ENCODE results near the gene ZNF785. TPM values are rescaled to one million over a fixed set of nuclear protein-coding genes. Genes with fewer than 3 reads are reported as not detected.

ZNF785 gene
- total and polyA plus RNA-seq, 2 of the 13 experiments (the other 11 are each of a cell fraction or from before 2014, with no cell fraction given) = 0.01 TPM; not detected in 1

GRCh38 chr16:30548416-30549253 is 36.9 kb downstream of the ZNF785 start:
- Histone ChIP-seq H4K20me1 (ENCODE audit: insufficient read depth, low read length) (no peaks in the 10 kb centered on the region), H3K27ac (ENCODE audit: extremely low read length, insufficient read depth, low read length) (no peak overlapping the region), H3K9ac (ENCODE audit: insufficient read depth, low read depth, low read length) (no peak overlapping the region), H3K4me2 (ENCODE audit: low read depth, low read length) (no peak overlapping the region), H3K4me1 (ENCODE audit: insufficient read depth, low read length) (peaks cover 55% of the 10 kb centered on the region), H3K36me3 (replicated peaks in 1 of 2; ENCODE audit: control insufficient read depth in 1 of 2, insufficient read depth in 2 of 2, low read length in 2 of 2) (no peaks in the 10 kb centered on the region; a peak in 1 of 5 replicates), H3K79me2 (ENCODE audit: insufficient read depth, low read length) (no peaks in the 10 kb centered on the region), H3K27me3 (ENCODE audit: control insufficient read depth in 1 of 2, insufficient read depth in 2 of 2, low read length in 2 of 2) (no peaks in the 10 kb centered on the region), H3K4me3 (replicated peaks in 1 of 3; ENCODE audit: insufficient read depth in 1 of 3, low read depth in 2 of 3, low read length in 3 of 3) (no peak overlapping the region), H3K9me3 (ENCODE audit: low read length) (no peaks in the 10 kb centered on the region), H2AFZ (ENCODE audit: low read length) (no peak overlapping the region)
- POLR2A ChIA-PET = interaction anchor here (1.9 to 2.0 kb wide), 2 partner anchors 10 to 13 kb away, joined by 8 to 11 read pairs; partner anchors contain the start of genes ZNF747 and ZNF764
- DNase-seq (ENCODE audit: low spot score) (no peak), FAIRE-seq (no peak), ATAC-seq (no peak)
- WGBS (ENCODE audit: low lambda C conversion rate) = 69% methylated on average over 8 of the region's 8 CpGs
- intact Hi-C loops (cut with micrococcal nuclease; ENCODE audit: unreplicated experiment) (no loop called here), in situ Hi-C loops (cut with HindIII; ENCODE audit: extremely low pct_ligation_motif_present, low pct_unique_long_range_greater_than_20kb) (no loop called here)
- CTCF ChIA-PET (ENCODE audit: low intra/inter-chr PET ratio, low total read pairs) = no interaction called here
- no TSS peak for BruUV-seq (replicated peaks)
- TF ChIP-seq FOXA3 (CRISPR knock-in tag; IDR thresholded peaks at IDR 0.05) (no peak), KLF16 (CRISPR knock-in tag; IDR thresholded peaks at IDR 0.05) (no peak), ZNF75D (CRISPR knock-in tag; IDR thresholded peaks at IDR 0.05; ENCODE audit: borderline replicate concordance) (no peak)

- Histone ChIP-seq H3K27ac (ENCODE audit: extremely low read length, insufficient read depth, low read length) (no peak overlapping the region), H3K4me3 (replicated peaks in 1 of 3; ENCODE audit: insufficient read depth in 1 of 3, low read depth in 2 of 3, low read length in 3 of 3) (no peak overlapping the region), H3K27me3 (ENCODE audit: control insufficient read depth in 1 of 2, insufficient read depth in 2 of 2, low read length in 2 of 2) (no peaks in the 10 kb centered on the region), H3K4me2 (ENCODE audit: low read depth, low read length) (no peak overlapping the region), H3K9me3 (ENCODE audit: low read length) (no peaks in the 10 kb centered on the region), H3K9ac (ENCODE audit: insufficient read depth, low read depth, low read length) (no peak overlapping the region), H3K36me3 (replicated peaks in 1 of 2; ENCODE audit: control insufficient read depth in 1 of 2, insufficient read depth in 2 of 2, low read length in 2 of 2) (no peaks in the 10 kb centered on the region), H3K79me2 (ENCODE audit: insufficient read depth, low read length) (no peaks in the 10 kb centered on the region), H3K4me1 (ENCODE audit: insufficient read depth, low read length) (peaks cover 67% of the 10 kb centered on the region), H4K20me1 (ENCODE audit: insufficient read depth, low read length) (no peaks in the 10 kb centered on the region), H2AFZ (ENCODE audit: low read length) (no peak overlapping the region)
- DNase-seq (ENCODE audit: low spot score) (no peak), ATAC-seq (no peak), FAIRE-seq (no peak)
- WGBS (ENCODE audit: low lambda C conversion rate) = 92% methylated on average over 8 of the region's 8 CpGs
- ChIA-PET POLR2A (interaction anchor here (1.3 to 2.7 kb wide), 2 partner anchors 10 to 11 kb away, joined by 4 to 8 read pairs; no protein-coding TSS in a partner anchor), CTCF (ENCODE audit: low intra/inter-chr PET ratio, low total read pairs) (no interaction called here)
- intact Hi-C loops (cut with micrococcal nuclease; ENCODE audit: unreplicated experiment) (no loop called here), in situ Hi-C loops (cut with HindIII; ENCODE audit: extremely low pct_ligation_motif_present, low pct_unique_long_range_greater_than_20kb) (no loop called here)
- no TSS peak for BruUV-seq (replicated peaks)
- TF ChIP-seq SMARCE1 (IDR thresholded peaks at IDR 0.05; ENCODE audit: borderline replicate concordance) (no peak), EZH2 (conservative IDR thresholded peaks at IDR 0.05; ENCODE audit: low read depth, low read length) (no peak), IRF1 (CRISPR knock-in tag; IDR thresholded peaks at IDR 0.05; ENCODE audit: low read depth) (no peak), MTERF4 (CRISPR knock-in tag; IDR thresholded peaks at IDR 0.05) (no peak), ZNF101 (CRISPR knock-in tag; IDR thresholded peaks at IDR 0.05; ENCODE audit: borderline replicate concordance, low read depth) (no peak), E2F2 (CRISPR knock-in tag; IDR thresholded peaks at IDR 0.05; ENCODE audit: borderline replicate concordance) (no peak), ZNF572 (CRISPR knock-in tag; IDR thresholded peaks at IDR 0.05) (no peak), HDAC6 (IDR thresholded peaks at IDR 0.05; ENCODE audit: low read depth, low read length) (no peak), ZNF510 (CRISPR knock-in tag; IDR thresholded peaks at IDR 0.05; ENCODE audit: low read depth) (no peak), ZNF296 (CRISPR knock-in tag; conservative IDR thresholded peaks at IDR 0.05) (no peak), HOXA7 (CRISPR knock-in tag; IDR thresholded peaks at IDR 0.05) (no peak), ZNF460 (CRISPR knock-in tag; IDR thresholded peaks at IDR 0.05; ENCODE audit: borderline replicate concordance) (no peak)
Measured at GRCh38 chr16:30546115-30546514, 39.4 kb downstream of the ZNF785 start.
